Right atrium auricular region (tissue), 2 donors: ENCODE measurements around the gene RPTOR. TPM values are rescaled to one million over a fixed set of nuclear protein-coding genes. Genes with fewer than 3 reads are reported as not detected.

ENCODE experiments used
- DNase-seq: peaks from one replicate; pipeline ENCODE4 v3.0.0-alpha.2; 2019; ENCODE audit warnings: low spot score
- H3K27ac ChIP-seq, 2 donors: fragments of 200-600 bp; sonication (generic); 1 replicate in 1 of 2; 2 replicates in 1 of 2; pipeline ENCODE4 v1.5.1; 2016 to 2019
- H3K27me3 ChIP-seq, 2 donors: fragments of 200-600 bp; sonication (generic); one replicate each; pipeline versions ENCODE4 v1.5.1 to v1.6.0; 2017 to 2019
- H3K36me3 ChIP-seq: fragments of 200-600 bp; sonication (generic); one replicate; pipeline ENCODE4 v1.5.1; 2016
- H3K4me1 ChIP-seq, 2 donors: fragments of 200-600 bp; sonication (generic); one replicate each; pipeline versions ENCODE4 v1.5.1 to v1.6.0; 2017 to 2019
- H3K4me3 ChIP-seq, 2 donors: fragments of 200-600 bp; sonication (generic); 1 replicate in 1 of 2; 2 replicates in 1 of 2; pipeline ENCODE4 v1.5.1; 2017 to 2019; ENCODE audit warnings: mild to moderate bottlenecking in 1 of 2, moderate library complexity in 1 of 2
- H3K9me3 ChIP-seq, 2 donors: fragments of 200-600 bp; sonication (generic); one replicate each; pipeline ENCODE4 v1.5.1; 2019
- CTCF ChIP-seq, 2 donors: fragments of 200-600 bp; sonication (generic); IDR thresholded peaks; one replicate each; pipeline ENCODE4 v1.5.1; 2019; ENCODE audit warnings: antibody characterized with exemption in 2 of 2
- total RNA-seq, 2 donors: library from RNA; depleted of rRNA; stranded (reverse); fragments of >200 nt; gene quantifications; one replicate each; pipeline ENCODE4 v1.1.0, GENCODE V29; 2016

RPTOR gene
- total RNA-seq, 2 donors from 2014 or later, result 19.9 to 22.6 TPM

GRCh38 chr17:80753685-80754345, 209.2 kb downstream of the RPTOR start:
- no peak for TF ChIP-seq CTCF (IDR thresholded peaks at IDR 0.05)
- H3K4me1 ChIP-seq, result peaks cover 0 to 5% of the 10 kb centered on the region in 2 donors
- H3K4me3 ChIP-seq, result no peak overlapping the region
- H3K27me3 ChIP-seq, result no peaks in the 10 kb centered on the region
- DNase-seq, result no peak
- H3K9me3 ChIP-seq, result no peaks in the 10 kb centered on the region
- peaks cover 12% of the 10 kb centered on the region for H3K36me3 ChIP-seq
- no peak overlapping the region for H3K27ac ChIP-seq

- no peak for TF ChIP-seq CTCF (IDR thresholded peaks at IDR 0.05)
- H3K27me3 ChIP-seq, result no peaks in the 10 kb centered on the region
- H3K4me3 ChIP-seq, result no peak overlapping the region
- H3K9me3 ChIP-seq, result no peaks in the 10 kb centered on the region
- H3K4me1 ChIP-seq, result peaks cover 0 to 6% of the 10 kb centered on the region in 2 donors
- DNase-seq, result no peak
- no peak overlapping the region for H3K27ac ChIP-seq
- H3K36me3 ChIP-seq, result peaks cover 12% of the 10 kb centered on the region
Measured at GRCh38 chr17:80754846-80755245, 210.2 kb downstream of the RPTOR start.

DNA sequence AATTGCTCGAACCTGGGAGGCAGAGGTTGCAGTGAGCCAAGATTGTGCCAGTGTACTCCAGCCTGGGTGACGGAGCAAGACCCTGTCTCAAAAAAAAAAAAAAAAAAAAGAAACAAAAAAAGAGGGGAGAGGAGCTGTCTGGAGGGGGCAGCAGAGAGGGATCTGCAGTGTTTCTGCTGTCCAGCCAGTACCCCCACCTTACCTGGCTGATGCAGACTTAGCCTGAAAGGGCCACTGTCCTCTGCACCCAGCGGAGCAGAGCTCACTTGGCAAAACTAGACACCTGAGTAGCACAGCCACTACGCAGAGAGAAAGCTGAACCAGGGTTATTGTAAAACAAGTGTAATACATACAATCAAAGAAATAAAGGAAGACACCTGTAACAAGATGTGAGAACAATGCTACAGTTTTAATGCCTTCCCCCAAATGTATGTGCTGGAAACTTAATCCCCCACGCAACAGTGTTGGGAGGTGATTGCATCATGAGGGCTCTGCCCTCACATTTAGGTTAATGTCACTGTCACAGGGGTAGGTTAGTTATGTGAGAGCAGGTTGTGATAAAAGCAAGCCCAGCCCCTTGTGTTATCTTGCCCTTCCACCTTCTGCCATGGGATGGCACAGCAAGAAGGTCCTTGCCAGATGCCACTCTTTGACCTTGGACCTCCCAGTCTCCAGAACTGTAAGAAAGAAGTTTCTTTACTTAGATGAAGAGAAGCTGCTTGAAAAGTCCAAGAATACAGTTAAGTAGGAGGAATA, 211.2 kb downstream of the RPTOR start:
- H3K36me3 ChIP-seq, result peaks cover 12% of the 10 kb centered on the region
- H3K4me3 ChIP-seq, result no peak overlapping the region
- peaks cover 0 to 6% of the 10 kb centered on the region in 2 donors for H3K4me1 ChIP-seq
- no peak for TF ChIP-seq CTCF (IDR thresholded peaks at IDR 0.05)
- H3K27me3 ChIP-seq, result no peaks in the 10 kb centered on the region
- no peak for DNase-seq
- H3K27ac ChIP-seq, result no peak overlapping the region
- no peaks in the 10 kb centered on the region for H3K9me3 ChIP-seq

- no peaks in the 10 kb centered on the region for H3K9me3 ChIP-seq
- DNase-seq, result no peak
- H3K27me3 ChIP-seq, result no peaks in the 10 kb centered on the region
- H3K36me3 ChIP-seq, result peaks cover 12% of the 10 kb centered on the region
- no peak for TF ChIP-seq CTCF (IDR thresholded peaks at IDR 0.05)
- H3K27ac ChIP-seq, result no peak overlapping the region
- H3K4me3 ChIP-seq, result no peak overlapping the region
- peaks cover 0 to 6% of the 10 kb centered on the region in 2 donors for H3K4me1 ChIP-seq
Measured at GRCh38 chr17:80758481-80759376, 214.1 kb downstream of the RPTOR start.

DNA sequence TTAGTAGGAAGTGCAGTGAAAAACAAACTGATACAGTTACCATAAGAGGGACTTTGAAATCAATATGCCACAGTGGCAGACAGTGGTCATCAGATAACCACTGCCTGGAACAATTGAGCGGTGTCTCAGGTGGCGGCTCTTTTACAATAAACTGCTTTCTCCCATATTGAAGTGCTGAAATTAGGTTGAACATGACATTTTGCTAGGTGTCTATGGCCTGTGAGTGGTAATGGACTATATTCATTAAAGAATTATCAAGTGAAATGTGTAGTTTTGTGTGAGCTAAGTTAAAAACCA, 214.7 kb downstream of the RPTOR start:
- Histone ChIP-seq H3K9me3 (no peaks in the 10 kb centered on the region), H3K4me3 (no peak overlapping the region), H3K27me3 (no peaks in the 10 kb centered on the region), H3K27ac (no peak overlapping the region), H3K4me1 (peaks cover 0 to 6% of the 10 kb centered on the region in 2 donors), H3K36me3 (peaks cover 6% of the 10 kb centered on the region)
- TF ChIP-seq CTCF (IDR thresholded peaks at IDR 0.05), result no peak
- DNase-seq, result no peak
